Stimulated activated naive B cell treated with anti-CD40 and anti-IgM and Interleukin-4, amounts not matched to agents 10 μg/mL and 1 μg/mL and 100 μg/mL, for 72 hours (primary cell): ENCODE measurements around the gene AFF2.
"Not testable (repeated sequence)": the region's sequence is repeated elsewhere in the genome, so short reads cannot be mapped to it uniquely, and the experiment has no call there.

Source experiments
- ATAC-seq, 2 donors: fragments of 150-1000 bp; cut with Tn5 transposase; replicated peaks; 2 replicates each; pipeline ENCODE4 v1.10.0; 2021; ENCODE audit warnings: moderate library complexity in 1 of 2
- DNase-seq: peaks from one replicate; pipeline ENCODE4 v3.0.0; 2021
- H3K27ac Mint-ChIP-seq: one replicate; pipeline ENCODE4 v1.8.0; 2022; ENCODE audit warnings: mild to moderate bottlenecking, mixed read lengths
- H3K27me3 Mint-ChIP-seq, 2 donors: one replicate each; pipeline ENCODE4 v1.8.0; 2022; ENCODE audit warnings: mixed read lengths in 2 of 2
- H3K36me3 Mint-ChIP-seq, 2 donors: one replicate each; pipeline ENCODE4 v1.8.0; 2022; ENCODE audit warnings: mixed read lengths in 2 of 2, mild to moderate bottlenecking in 1 of 2
- H3K4me1 Mint-ChIP-seq, 2 donors: one replicate each; pipeline ENCODE4 v1.8.0; 2022; ENCODE audit warnings: mixed read lengths in 2 of 2, mild to moderate bottlenecking in 1 of 2
- H3K4me3 Mint-ChIP-seq, 2 donors: one replicate each; pipeline ENCODE4 v1.8.0; 2022; ENCODE audit warnings: mild to moderate bottlenecking in 2 of 2, mixed read lengths in 2 of 2, moderate library complexity in 1 of 2
- H3K9me3 Mint-ChIP-seq, 2 donors: one replicate each; pipeline ENCODE4 v1.8.0; 2022; ENCODE audit warnings: mixed read lengths in 2 of 2, mild to moderate bottlenecking in 1 of 2

The AFF2 gene

DNA sequence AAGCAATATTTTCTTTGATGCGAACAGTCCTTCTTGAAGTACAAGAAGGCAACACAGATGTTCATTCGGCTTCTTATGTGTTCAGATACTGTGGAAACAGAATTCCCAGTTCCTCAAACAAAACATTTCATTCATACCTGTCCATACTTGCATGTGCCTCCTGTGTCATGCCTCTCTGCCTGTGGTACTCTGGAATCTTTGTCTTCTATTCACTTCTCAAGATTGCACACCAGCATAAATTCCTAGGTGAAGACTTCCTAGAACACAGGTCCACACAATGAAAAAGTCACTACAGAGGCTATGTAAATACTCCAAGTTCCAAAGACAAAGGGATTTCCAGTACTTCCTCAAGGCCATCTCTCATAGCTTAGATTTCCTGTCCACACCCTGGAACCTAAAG lies 367.2 kb downstream of the AFF2 start:
- no peaks in the 10 kb centered on the region for H3K36me3 Mint-ChIP-seq
- H3K27me3 Mint-ChIP-seq: no peaks in the 10 kb centered on the region
- ATAC-seq: no peak
- no peaks in the 10 kb centered on the region for H3K4me1 Mint-ChIP-seq
- no peak overlapping the region for H3K4me3 Mint-ChIP-seq
- no peak for DNase-seq
- H3K27ac Mint-ChIP-seq: no peak overlapping the region
- no peaks in the 10 kb centered on the region for H3K9me3 Mint-ChIP-seq

DNA sequence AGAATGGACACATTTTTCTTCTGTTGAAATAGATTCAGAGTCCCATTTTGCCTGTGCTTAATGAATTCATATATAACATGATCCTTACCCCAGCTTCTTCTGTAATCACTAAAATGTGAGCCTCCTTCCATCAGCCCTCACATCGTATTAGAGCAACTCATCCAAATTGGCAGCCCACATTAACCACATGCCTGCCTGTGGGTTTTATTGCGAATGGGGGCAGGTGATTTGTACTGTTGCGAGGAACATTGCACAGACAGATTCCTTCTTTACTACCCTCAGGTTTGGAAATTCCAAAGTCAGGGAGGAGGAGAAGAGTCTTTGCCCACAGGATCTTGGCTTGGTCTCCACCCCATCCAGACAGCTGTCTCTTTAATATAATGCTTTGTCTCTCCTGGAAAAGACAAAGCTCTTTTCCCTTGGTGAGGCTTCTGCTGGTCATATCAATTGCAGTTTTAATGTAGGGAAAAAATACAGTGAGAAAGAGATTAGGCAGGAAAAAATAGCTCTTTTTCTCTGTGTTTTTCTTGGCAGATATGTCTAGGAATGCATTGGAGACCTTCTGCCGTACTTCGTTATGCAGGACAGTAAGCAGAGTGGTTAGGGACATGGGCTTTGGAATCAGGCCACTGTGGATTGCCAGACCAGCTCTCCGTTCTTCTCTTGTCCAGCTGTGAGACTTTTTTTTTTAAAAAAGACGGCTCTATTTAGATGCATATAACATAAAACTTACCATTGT lies 371.2 kb downstream of the AFF2 start:
- Mint-ChIP-seq H3K27ac (no peak overlapping the region), H3K4me3 (no peak overlapping the region), H3K4me1 (no peaks in the 10 kb centered on the region), H3K36me3 (no peaks in the 10 kb centered on the region), H3K9me3 (no peaks in the 10 kb centered on the region), H3K27me3 (no peaks in the 10 kb centered on the region)
- ATAC-seq: no peak
- no peak for DNase-seq

DNA sequence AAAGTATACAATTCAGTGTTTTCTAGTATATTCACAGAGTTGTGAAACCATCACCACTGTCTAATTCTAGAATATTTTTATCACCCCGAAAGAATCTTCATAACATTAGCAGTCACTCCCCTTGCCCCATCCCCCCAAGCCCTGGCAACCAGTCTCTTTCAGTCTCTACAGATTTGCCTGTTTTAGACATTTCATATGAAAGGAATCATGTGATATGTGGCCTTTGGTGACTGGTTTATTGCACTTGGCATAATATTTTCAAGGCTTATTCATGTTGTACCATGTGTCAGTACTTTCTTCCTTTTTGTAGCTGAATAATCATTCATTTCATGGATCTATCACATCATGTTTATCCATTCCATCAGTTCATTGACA lies 371.7 kb downstream of the AFF2 start:
- DNase-seq (no peak), ATAC-seq (no peak)
- H3K9me3 Mint-ChIP-seq: no peaks in the 10 kb centered on the region
- H3K4me1 Mint-ChIP-seq: no peaks in the 10 kb centered on the region
- H3K36me3 Mint-ChIP-seq: no peaks in the 10 kb centered on the region
- H3K4me3 Mint-ChIP-seq: no peak overlapping the region
- H3K27me3 Mint-ChIP-seq: no peaks in the 10 kb centered on the region
- H3K27ac Mint-ChIP-seq: no peak overlapping the region

GRCh38 chrX:148872881-148873280 lies 372.5 kb downstream of the AFF2 start:
- Mint-ChIP-seq H3K27ac (no peak overlapping the region), H3K36me3 (no peaks in the 10 kb centered on the region), H3K9me3 (no peaks in the 10 kb centered on the region), H3K4me1 (no peaks in the 10 kb centered on the region), H3K27me3 (no peaks in the 10 kb centered on the region), H3K4me3 (no peak overlapping the region)
- no peak for DNase-seq
- ATAC-seq: no peak

DNA sequence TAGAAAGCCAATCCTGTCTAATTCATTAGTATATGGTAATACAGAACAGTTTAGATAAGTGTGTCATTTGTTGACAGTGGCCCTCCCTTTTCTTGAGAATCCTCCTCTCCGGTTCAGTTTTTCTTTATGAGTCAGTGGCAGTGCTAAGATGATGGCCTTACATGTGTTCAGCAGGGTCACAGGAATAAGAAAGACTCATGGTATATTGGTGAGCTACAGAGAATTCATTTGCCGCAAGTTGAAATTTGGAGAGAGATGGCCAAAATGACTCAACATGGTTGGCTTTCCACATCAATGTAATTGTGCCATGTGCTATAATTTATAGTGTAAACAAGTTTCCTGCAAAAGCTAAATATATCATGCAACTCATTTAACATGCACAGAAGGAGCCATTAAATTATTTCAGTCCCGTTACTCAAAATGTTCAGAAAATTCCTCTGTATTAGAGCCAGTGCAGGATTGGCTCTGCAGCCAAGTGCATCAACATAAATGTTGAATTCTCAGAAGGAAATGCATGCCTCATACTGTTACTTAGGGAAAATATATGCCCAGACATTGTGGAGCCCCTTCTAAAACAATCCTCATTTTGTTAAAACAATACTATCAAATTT lies 374.3 kb downstream of the AFF2 start:
- Mint-ChIP-seq H3K9me3 (no peaks in the 10 kb centered on the region), H3K4me3 (no peak overlapping the region), H3K36me3 (no peaks in the 10 kb centered on the region), H3K4me1 (no peaks in the 10 kb centered on the region), H3K27me3 (no peaks in the 10 kb centered on the region), H3K27ac (no peak overlapping the region)
- no peak for ATAC-seq
- no peak for DNase-seq

DNA sequence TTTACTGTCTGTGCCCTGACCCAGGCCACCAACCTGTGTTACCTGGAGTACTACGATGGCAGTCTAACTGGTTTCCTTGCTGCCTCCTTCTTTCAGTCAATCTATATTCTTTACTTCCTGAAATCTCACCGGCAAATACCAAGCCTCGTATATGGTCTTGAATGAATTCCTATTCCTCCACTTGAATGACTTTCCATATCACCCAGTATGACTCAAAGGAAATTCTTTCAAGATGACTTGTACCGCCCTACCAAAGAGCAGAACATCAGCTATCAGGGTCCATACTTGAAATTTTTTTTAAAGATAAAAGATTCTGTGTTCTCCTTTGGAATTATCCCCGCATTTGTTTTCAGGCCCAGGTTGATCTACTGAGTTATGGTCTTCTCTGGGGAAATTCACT lies 378.0 kb downstream of the AFF2 start:
- no peaks in the 10 kb centered on the region for H3K4me1 Mint-ChIP-seq
- no peak overlapping the region for H3K27ac Mint-ChIP-seq
- ATAC-seq (no peak), DNase-seq (no peak)
- no peak overlapping the region for H3K4me3 Mint-ChIP-seq
- H3K36me3 Mint-ChIP-seq: no peaks in the 10 kb centered on the region
- no peaks in the 10 kb centered on the region for H3K27me3 Mint-ChIP-seq
- no peaks in the 10 kb centered on the region for H3K9me3 Mint-ChIP-seq

DNA sequence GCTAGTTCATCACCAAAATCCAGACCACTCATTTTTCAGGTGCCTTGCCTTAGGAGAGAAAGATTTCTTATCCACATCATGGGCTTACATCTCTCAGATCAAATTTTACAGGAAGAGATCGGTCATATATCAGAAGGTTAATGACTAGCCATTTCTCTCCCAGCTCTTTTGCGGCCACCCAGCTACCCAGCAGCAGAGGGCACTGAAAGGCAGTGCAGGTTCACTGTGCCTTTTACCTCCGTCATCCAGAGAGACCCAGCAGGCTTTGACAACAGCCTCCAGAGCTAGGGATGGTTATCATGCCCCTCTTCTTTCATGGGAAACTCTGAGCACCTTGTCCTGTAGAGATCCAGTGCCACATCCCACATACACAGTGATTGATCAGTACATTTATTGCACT lies 384.8 kb downstream of the AFF2 start:
- Mint-ChIP-seq H3K27me3 (no peaks in the 10 kb centered on the region), H3K4me3 (no peak overlapping the region), H3K27ac (no peak overlapping the region), H3K36me3 (no peaks in the 10 kb centered on the region), H3K9me3 (no peaks in the 10 kb centered on the region), H3K4me1 (no peaks in the 10 kb centered on the region)
- ATAC-seq (no peak), DNase-seq (no peak)

GRCh38 chrX:148893395-148893794 lies 393.0 kb downstream of the AFF2 start:
- no peak for ATAC-seq
- no peak for DNase-seq
- Mint-ChIP-seq H3K4me1 (no peaks in the 10 kb centered on the region), H3K4me3 (no peak overlapping the region), H3K27ac (no peak overlapping the region), H3K9me3 (no peaks in the 10 kb centered on the region), H3K36me3 (no peaks in the 10 kb centered on the region), H3K27me3 (no peaks in the 10 kb centered on the region)

- no peak for DNase-seq
- peaks cover 0 to 5% of the 10 kb centered on the region in 2 donors for H3K9me3 Mint-ChIP-seq
- ATAC-seq: no peak
- no peak overlapping the region for H3K27ac Mint-ChIP-seq
- no peaks in the 10 kb centered on the region for H3K27me3 Mint-ChIP-seq
- H3K36me3 Mint-ChIP-seq: peaks cover 0 to 9% of the 10 kb centered on the region in 2 donors
- H3K4me3 Mint-ChIP-seq: no peak overlapping the region
- H3K4me1 Mint-ChIP-seq: no peaks in the 10 kb centered on the region
These were observed 402.2 kb downstream of the AFF2 start for GRCh38 chrX:148902581-148902980.

DNA sequence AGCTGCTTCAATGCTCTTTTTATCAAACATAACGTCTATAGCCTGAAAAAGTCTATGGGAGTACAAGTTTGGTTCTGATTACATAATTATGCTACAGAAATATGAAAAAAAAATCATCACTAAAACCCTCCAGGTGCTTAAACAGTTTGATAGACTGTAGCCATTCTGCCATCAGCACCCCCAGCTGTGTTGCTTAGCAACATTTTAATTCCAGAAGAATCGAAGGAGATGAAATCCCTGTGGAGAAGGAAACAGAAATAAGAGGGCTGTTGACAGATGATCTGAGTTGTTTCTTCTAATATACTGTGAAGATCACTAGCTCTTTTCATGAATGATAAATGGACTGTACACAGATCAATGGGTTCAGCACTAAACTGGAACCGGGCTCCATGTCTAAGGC lies 402.8 kb downstream of the AFF2 start:
- Mint-ChIP-seq H3K4me3 (no peak overlapping the region), H3K36me3 (peaks cover 0 to 9% of the 10 kb centered on the region in 2 donors), H3K4me1 (no peaks in the 10 kb centered on the region), H3K27me3 (no peaks in the 10 kb centered on the region), H3K9me3 (peaks cover 0 to 5% of the 10 kb centered on the region in 2 donors), H3K27ac (no peak overlapping the region)
- DNase-seq: no peak
- ATAC-seq: no peak

DNA sequence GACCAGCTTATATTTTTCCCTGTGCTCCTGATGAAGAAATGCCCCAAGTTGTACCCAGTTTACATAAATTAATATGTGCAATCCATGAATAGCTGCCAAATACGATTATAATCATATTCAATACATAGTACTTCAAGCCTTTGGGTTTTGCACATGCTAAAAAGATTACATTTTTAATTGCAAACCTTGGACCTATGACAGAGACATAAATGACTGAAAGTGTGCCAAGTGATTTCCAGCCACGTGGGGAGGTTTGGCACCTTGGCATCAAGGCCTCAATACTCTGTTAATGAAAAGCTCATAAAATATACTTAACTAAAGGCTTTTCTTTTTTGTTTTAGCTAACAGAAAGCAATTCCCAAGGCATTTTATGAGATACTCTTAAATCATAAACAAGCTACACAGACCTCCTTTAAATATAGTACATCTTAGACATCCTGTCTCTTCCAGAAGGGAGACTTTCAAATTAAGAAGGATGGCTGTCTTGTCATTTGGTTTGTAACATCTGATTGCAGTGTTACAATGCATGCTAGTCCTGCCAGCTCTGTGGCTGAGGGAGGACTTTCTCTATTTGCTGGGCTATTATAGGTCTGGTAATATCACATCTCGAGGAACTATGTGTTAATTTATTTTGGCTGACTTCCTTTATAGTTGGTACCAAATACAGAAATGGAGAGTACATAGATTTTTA lies 404.1 kb downstream of the AFF2 start:
- no peaks in the 10 kb centered on the region for H3K4me1 Mint-ChIP-seq
- H3K27me3 Mint-ChIP-seq: no peaks in the 10 kb centered on the region
- H3K36me3 Mint-ChIP-seq: peaks cover 0 to 9% of the 10 kb centered on the region in 2 donors
- DNase-seq (no peak), ATAC-seq (no peak)
- no peak overlapping the region for H3K27ac Mint-ChIP-seq
- peaks cover 0 to 5% of the 10 kb centered on the region in 2 donors for H3K9me3 Mint-ChIP-seq
- H3K4me3 Mint-ChIP-seq: no peak overlapping the region

GRCh38 chrX:148905400-148905799 lies 405.0 kb downstream of the AFF2 start:
- Mint-ChIP-seq H3K27ac (no peak overlapping the region), H3K9me3 (peaks cover 0 to 5% of the 10 kb centered on the region in 2 donors), H3K4me1 (no peaks in the 10 kb centered on the region), H3K4me3 (no peak overlapping the region), H3K27me3 (no peaks in the 10 kb centered on the region), H3K36me3 (peaks cover 0 to 9% of the 10 kb centered on the region in 2 donors)
- DNase-seq (no peak), ATAC-seq (no peak)

GRCh38 chrX:148906628-148907027 lies 406.2 kb downstream of the AFF2 start:
- H3K27ac Mint-ChIP-seq, H3K4me1 Mint-ChIP-seq, H3K4me3 Mint-ChIP-seq, ATAC-seq, H3K9me3 Mint-ChIP-seq, DNase-seq, H3K36me3 Mint-ChIP-seq, H3K27me3 Mint-ChIP-seq: not testable (repeated sequence)

DNA sequence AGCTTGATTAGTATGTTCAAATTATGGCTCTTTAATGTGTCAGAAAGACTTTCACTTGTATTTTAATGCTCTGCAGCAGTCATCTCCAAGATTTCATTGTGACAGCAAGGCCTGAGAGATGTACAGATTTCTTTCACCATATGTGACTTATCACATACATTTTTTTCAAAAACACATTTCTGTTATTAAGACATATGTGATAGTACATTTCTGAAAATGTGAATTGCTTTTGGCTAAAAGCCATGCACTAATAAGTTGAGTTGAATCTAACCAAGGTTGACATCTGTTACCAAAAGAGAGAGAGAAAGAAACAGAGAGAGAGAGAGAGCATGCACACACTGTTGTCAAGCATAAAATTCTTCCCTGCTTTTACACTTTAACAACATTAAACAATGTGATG lies 409.3 kb downstream of the AFF2 start:
- DNase-seq: no peak
- no peak overlapping the region for H3K4me3 Mint-ChIP-seq
- ATAC-seq: no peak
- H3K27me3 Mint-ChIP-seq: no peaks in the 10 kb centered on the region
- no peaks in the 10 kb centered on the region for H3K4me1 Mint-ChIP-seq
- H3K36me3 Mint-ChIP-seq: peaks cover 0 to 9% of the 10 kb centered on the region in 2 donors
- H3K27ac Mint-ChIP-seq: no peak overlapping the region
- H3K9me3 Mint-ChIP-seq: peaks cover 0 to 5% of the 10 kb centered on the region in 2 donors

DNA sequence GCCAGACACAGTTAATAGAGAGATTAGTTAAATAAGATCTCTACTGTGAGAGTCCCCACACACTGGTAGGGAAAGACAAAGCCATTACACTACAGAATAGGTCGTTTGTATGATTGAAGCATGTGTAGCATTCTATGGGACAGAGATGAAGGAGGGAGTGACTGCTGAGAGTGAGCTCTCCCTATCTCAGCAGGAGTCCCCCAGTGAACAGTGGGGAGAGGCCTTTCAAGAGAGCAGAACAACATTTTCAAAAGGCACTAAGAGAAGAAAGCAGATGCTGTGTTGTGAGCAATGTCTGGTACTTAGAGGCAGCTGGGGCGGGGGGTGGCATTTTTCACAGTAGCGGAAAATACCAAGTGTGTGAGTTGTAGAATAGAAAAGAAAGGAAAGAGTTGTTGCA lies 413.6 kb downstream of the AFF2 start:
- no peak for DNase-seq
- Mint-ChIP-seq H3K9me3 (no peaks in the 10 kb centered on the region), H3K36me3 (no peaks in the 10 kb centered on the region), H3K27ac (no peak overlapping the region), H3K4me3 (no peak overlapping the region), H3K27me3 (no peaks in the 10 kb centered on the region), H3K4me1 (no peaks in the 10 kb centered on the region)
- no peak for ATAC-seq
